Adrenal gland (tissue), 5 donors: ENCODE results near the gene RBMS1.

Source experiments
- POLR2A ChIP-seq, 2 donors: fragments of 450-650 bp; IDR thresholded peaks; one replicate each; pipeline ENCODE4 v1.6.1; 2017; ENCODE audit warnings: antibody characterized with exemption in 2 of 2, mild to moderate bottlenecking in 2 of 2, moderate library complexity in 1 of 2
- TF ChIP-seq, protein P1 (sequence below), 6 experiments: fragments of 450-650 bp in 4 of 6; fragments of 200-600 bp in 2 of 6; sonication (generic) in 1 of 6; IDR thresholded peaks; 1 replicate in 5 of 6; 2 replicates in 1 of 6; pipeline versions ENCODE4 v1.5.1 to v1.8.0; 2016 to 2021; ENCODE audit warnings: antibody characterized with exemption in 6 of 6, mild to moderate bottlenecking in 2 of 6, moderate library complexity in 1 of 6
- donor health status: DM: no; HTN: no; CAD: no.

DNA sequence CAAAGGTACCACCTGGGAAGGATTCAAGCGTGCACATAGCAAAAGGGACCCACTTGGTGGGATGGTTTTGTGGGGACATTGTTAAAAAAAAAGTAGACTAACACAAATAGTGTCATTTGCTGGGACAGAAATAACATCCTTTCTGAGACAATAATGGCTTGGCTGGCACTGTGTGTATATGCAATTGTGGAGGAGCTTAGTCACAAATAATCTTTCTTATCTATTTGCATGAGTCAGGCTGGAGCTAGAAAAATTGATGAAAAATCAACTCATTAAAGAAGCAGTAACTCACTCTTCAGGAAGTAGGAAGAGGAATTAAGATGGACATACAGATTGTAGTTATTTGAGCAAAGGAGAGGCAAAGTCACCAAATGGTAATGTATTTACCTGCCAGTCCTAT is 264.0 kb downstream of the RBMS1 start:
- TF ChIP-seq, protein P1, sequence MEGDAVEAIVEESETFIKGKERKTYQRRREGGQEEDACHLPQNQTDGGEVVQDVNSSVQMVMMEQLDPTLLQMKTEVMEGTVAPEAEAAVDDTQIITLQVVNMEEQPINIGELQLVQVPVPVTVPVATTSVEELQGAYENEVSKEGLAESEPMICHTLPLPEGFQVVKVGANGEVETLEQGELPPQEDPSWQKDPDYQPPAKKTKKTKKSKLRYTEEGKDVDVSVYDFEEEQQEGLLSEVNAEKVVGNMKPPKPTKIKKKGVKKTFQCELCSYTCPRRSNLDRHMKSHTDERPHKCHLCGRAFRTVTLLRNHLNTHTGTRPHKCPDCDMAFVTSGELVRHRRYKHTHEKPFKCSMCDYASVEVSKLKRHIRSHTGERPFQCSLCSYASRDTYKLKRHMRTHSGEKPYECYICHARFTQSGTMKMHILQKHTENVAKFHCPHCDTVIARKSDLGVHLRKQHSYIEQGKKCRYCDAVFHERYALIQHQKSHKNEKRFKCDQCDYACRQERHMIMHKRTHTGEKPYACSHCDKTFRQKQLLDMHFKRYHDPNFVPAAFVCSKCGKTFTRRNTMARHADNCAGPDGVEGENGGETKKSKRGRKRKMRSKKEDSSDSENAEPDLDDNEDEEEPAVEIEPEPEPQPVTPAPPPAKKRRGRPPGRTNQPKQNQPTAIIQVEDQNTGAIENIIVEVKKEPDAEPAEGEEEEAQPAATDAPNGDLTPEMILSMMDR (IDR thresholded peaks at IDR 0.05), result no peak
- TF ChIP-seq POLR2A (IDR thresholded peaks at IDR 0.05), result no peak
